ENCODE measurements around the gene ATP6AP2. TPM values are rescaled to one million over a fixed set of nuclear protein-coding genes. Genes with fewer than 3 reads are reported as not detected.

ATP6AP2 gene
- total RNA-seq, 1 experiment from 2014 or later: 62.0 TPM

DNA sequence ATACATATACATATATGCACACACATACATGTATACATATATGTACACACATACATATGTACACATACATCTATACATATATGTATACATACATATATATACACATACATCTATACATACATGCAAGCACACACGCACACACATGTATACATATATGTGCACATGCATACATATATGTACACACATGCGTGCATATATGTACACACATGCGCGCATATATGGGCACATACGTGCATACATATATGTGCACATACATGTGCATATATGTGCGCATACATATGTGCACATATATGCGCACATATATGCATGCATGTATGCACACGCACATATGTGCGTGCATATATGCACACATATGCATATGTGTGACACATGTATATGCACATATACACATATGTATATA, 35.2 kb downstream of the ATP6AP2 start:
- no peak overlapping the region for H3K27ac ChIP-seq (ENCODE audit: low read depth, low read length)
- BruUV-seq (replicated peaks): no TSS peak
- no peak for DNase-seq (ENCODE audit: low read depth, low spot score)
- no peak for ATAC-seq
- H3K9me2 ChIP-seq (ENCODE audit: insufficient read depth): no peaks in the 10 kb centered on the region
- no peaks in the 10 kb centered on the region for H3K9me3 ChIP-seq (ENCODE audit: control insufficient read depth in 1 of 2, insufficient read depth in 1 of 2, low read depth in 1 of 2, low read length in 2 of 2)
- H3K27me3 ChIP-seq (ENCODE audit: insufficient read depth, low read length): no peaks in the 10 kb centered on the region
- no peak overlapping the region for H3K9ac ChIP-seq (ENCODE audit: low read length)
- no peaks in the 10 kb centered on the region for H3K36me3 ChIP-seq (ENCODE audit: control insufficient read depth in 1 of 2, insufficient read depth in 2 of 2, low read length in 2 of 2)
- ChIA-PET RAD21 (ENCODE audit: low non-redundant PET in 1 of 2, low total read pairs in 2 of 2, uncharacterized antibody in 2 of 2, unreplicated experiment in 2 of 2) (no interaction called here), POLR2A (no interaction called here), CTCF (no interaction called here)
- H3K79me2 ChIP-seq (ENCODE audit: insufficient read depth, low read length): no peaks in the 10 kb centered on the region
- no peak overlapping the region for H3K4me2 ChIP-seq (ENCODE audit: low read length)
- TF ChIP-seq JUND (IDR thresholded peaks at IDR 0.05) (no peak), CEBPB (IDR thresholded peaks at IDR 0.05; ENCODE audit: low read depth) (no peak), EGR1 (IDR thresholded peaks at IDR 0.05; ENCODE audit: low read depth) (no peak), SP1 (IDR thresholded peaks at IDR 0.05; ENCODE audit: low read depth) (no peak), ELF1 (IDR thresholded peaks at IDR 0.05; ENCODE audit: borderline replicate concordance, low read depth) (no peak), ZNF274 (IDR thresholded peaks at IDR 0.05; ENCODE audit: low read depth, low read length) (no peak)
- H4K20me1 ChIP-seq (ENCODE audit: insufficient read depth): no peaks in the 10 kb centered on the region
- no peak overlapping the region for H3K4me3 ChIP-seq (replicated peaks in 1 of 2; ENCODE audit: low read depth in 1 of 2, low read length in 2 of 2)
- no peaks in the 10 kb centered on the region for H3K4me1 ChIP-seq (ENCODE audit: control insufficient read depth in 1 of 2, insufficient read depth in 2 of 2, low read length in 2 of 2)
- intact Hi-C loops (cut with micrococcal nuclease): no loop called here
- no peak overlapping the region for H2AFZ ChIP-seq (ENCODE audit: low read depth, low read length, poor library complexity, severe bottlenecking)

DNA sequence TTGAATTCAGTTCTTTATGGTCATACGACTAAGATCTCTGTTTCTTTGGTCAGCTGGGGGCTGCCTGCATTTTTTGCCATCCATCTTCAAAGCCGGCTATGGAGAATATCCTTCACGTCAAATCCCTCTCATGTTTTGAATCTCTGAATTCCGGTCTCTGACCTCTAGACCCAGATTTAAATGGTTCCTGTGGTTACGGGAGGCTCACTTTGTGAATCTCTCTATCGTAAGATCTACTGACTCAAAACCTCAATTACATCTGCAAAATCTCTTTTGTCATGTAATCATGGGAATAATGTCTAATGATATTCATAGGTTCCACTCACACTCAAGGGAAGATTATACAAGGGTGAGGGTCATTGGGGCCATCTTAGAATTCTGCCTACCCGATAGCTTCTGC, 36.8 kb downstream of the ATP6AP2 start:
- ChIA-PET RAD21 (ENCODE audit: low non-redundant PET in 1 of 2, low total read pairs in 2 of 2, uncharacterized antibody in 2 of 2, unreplicated experiment in 2 of 2) (no interaction called here), POLR2A (no interaction called here), CTCF (no interaction called here)
- intact Hi-C loops (cut with micrococcal nuclease): no loop called here
- H3K9me2 ChIP-seq (ENCODE audit: insufficient read depth): no peaks in the 10 kb centered on the region
- no peaks in the 10 kb centered on the region for H3K36me3 ChIP-seq (ENCODE audit: control insufficient read depth in 1 of 2, insufficient read depth in 2 of 2, low read length in 2 of 2)
- no peak for DNase-seq (ENCODE audit: low read depth, low spot score)
- H3K27me3 ChIP-seq (ENCODE audit: insufficient read depth, low read length): no peaks in the 10 kb centered on the region
- H3K79me2 ChIP-seq (ENCODE audit: insufficient read depth, low read length): no peaks in the 10 kb centered on the region
- no peaks in the 10 kb centered on the region for H3K4me1 ChIP-seq (ENCODE audit: control insufficient read depth in 1 of 2, insufficient read depth in 2 of 2, low read length in 2 of 2)
- H3K4me3 ChIP-seq (replicated peaks in 1 of 2; ENCODE audit: low read depth in 1 of 2, low read length in 2 of 2): no peak overlapping the region
- ATAC-seq: no peak
- no peak overlapping the region for H3K9ac ChIP-seq (ENCODE audit: low read length)
- H3K9me3 ChIP-seq (ENCODE audit: control insufficient read depth in 1 of 2, insufficient read depth in 1 of 2, low read depth in 1 of 2, low read length in 2 of 2): no peaks in the 10 kb centered on the region
- no peak overlapping the region for H2AFZ ChIP-seq (ENCODE audit: low read depth, low read length, poor library complexity, severe bottlenecking)
- TF ChIP-seq SRF (IDR thresholded peaks at IDR 0.05; ENCODE audit: low read depth) (no peak), EZH2 (IDR thresholded peaks at IDR 0.05) (no peak)
- H4K20me1 ChIP-seq (ENCODE audit: insufficient read depth): no peaks in the 10 kb centered on the region
- no peak overlapping the region for H3K4me2 ChIP-seq (ENCODE audit: low read length)
- H3K27ac ChIP-seq (ENCODE audit: low read depth, low read length): no peak overlapping the region
- BruUV-seq (replicated peaks): no TSS peak

Measured in HCT116 (cell line).